ENCODE results near the gene COPS7A. TPM values are rescaled to one million over a fixed set of nuclear protein-coding genes. Genes with fewer than 3 reads are reported as not detected.
A peak's percentile ranks its signal among the peaks of the same experiment; 100 is the strongest.

The COPS7A gene
- total and polyA plus RNA-seq, 2 donors: 28.0 to 39.8 TPM

GRCh38 chr12:6770600-6770999 lies 46.8 kb downstream of the COPS7A start:
- Histone ChIP-seq H3K4me1 (ENCODE audit: control insufficient read depth in 2 of 2, insufficient read depth in 2 of 2, low read length in 2 of 2) (peaks cover 33 to 80% of the 10 kb centered on the region in 2 donors), H3K27me3 (ENCODE audit: control insufficient read depth in 2 of 2, insufficient read depth in 1 of 2, low read length in 1 of 2) (peaks cover 24 to 94% of the 10 kb centered on the region in 2 donors), H3K27ac (ENCODE audit: low read depth in 1 of 2, low read length in 1 of 2) (no peak overlapping the region), H3K9me3 (ENCODE audit: control insufficient read depth in 2 of 2, insufficient read depth in 1 of 2, low read length in 1 of 2) (peaks cover 0 to 3% of the 10 kb centered on the region in 2 donors), H3K36me3 (ENCODE audit: control insufficient read depth in 2 of 2, insufficient read depth in 2 of 2, low read length in 1 of 2) (no peaks in the 10 kb centered on the region), H3K4me3 (ENCODE audit: low read length in 2 of 2) (no peak overlapping the region)
- WGBS: 97% methylated on average over 10 of the region's 10 CpGs
- no peak for DNase-seq (ENCODE audit: low read depth in 6 of 9, low spot score in 9 of 9)

- H3K36me3 ChIP-seq (ENCODE audit: control insufficient read depth in 2 of 2, insufficient read depth in 2 of 2, low read length in 1 of 2): no peaks in the 10 kb centered on the region
- peaks cover 0 to 3% of the 10 kb centered on the region in 2 donors for H3K9me3 ChIP-seq (ENCODE audit: control insufficient read depth in 2 of 2, insufficient read depth in 1 of 2, low read length in 1 of 2)
- no peak overlapping the region for H3K27ac ChIP-seq (ENCODE audit: low read depth in 1 of 2, low read length in 1 of 2)
- H3K4me3 ChIP-seq (ENCODE audit: low read length in 2 of 2): no peak overlapping the region
- H3K4me1 ChIP-seq (ENCODE audit: control insufficient read depth in 2 of 2, insufficient read depth in 2 of 2, low read length in 2 of 2): peaks cover 30 to 78% of the 10 kb centered on the region in 2 donors
- WGBS: 91% methylated on average over 4 of the region's 4 CpGs
- no peak for DNase-seq (ENCODE audit: low read depth in 6 of 9, low spot score in 9 of 9)
- H3K27me3 ChIP-seq (ENCODE audit: control insufficient read depth in 2 of 2, insufficient read depth in 1 of 2, low read length in 1 of 2): peaks cover 20 to 94% of the 10 kb centered on the region in 2 donors
Observed at GRCh38 chr12:6771091-6771495, 47.2 kb downstream of the COPS7A start.

DNA sequence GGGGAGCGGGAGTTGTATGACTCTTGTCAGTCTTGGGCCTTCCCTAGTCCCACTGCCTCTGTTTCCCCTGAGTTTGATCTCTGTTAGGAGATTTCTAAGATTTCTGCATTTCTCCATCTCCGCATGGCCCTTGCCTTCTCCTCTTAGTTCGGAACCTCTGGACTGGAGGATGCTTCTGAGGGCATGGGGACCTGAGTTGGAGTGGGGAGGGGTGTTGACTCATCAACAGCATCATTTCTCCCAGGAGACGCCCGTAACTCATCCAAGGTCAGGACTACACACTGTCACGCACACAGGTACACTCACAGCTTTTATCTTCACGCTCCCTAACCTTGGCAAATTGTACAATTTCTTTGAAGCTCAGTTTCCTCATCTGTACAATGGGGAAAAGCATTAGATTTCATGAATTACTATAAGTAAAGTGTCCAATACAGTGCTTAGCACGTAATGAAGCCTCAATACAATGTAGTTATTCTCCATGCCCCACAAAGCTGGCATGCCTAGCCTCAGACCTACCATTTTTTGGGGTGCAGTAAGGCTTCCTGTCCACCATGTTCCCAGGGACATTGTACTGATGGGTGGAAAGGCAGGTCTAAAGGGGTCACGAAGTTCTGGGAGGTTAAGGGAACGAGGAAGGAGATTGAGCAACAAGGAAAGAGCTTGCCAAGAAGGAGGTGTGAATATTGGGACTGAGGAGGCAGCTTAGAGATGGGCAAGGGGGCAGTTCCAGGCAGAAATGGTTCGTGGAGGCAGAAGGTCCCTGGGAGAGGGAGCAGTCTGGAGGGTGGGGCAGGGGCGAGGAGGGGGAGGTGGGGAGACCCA lies 47.9 kb downstream of the COPS7A start:
- Histone ChIP-seq H3K27me3 (ENCODE audit: control insufficient read depth in 2 of 2, insufficient read depth in 1 of 2, low read length in 1 of 2) (peaks cover 20 to 98% of the 10 kb centered on the region in 2 donors), H3K36me3 (ENCODE audit: control insufficient read depth in 2 of 2, insufficient read depth in 2 of 2, low read length in 1 of 2) (no peaks in the 10 kb centered on the region), H3K27ac (ENCODE audit: low read depth in 1 of 2, low read length in 1 of 2) (no peak overlapping the region), H3K4me3 (ENCODE audit: low read length in 2 of 2) (no peak overlapping the region), H3K4me1 (ENCODE audit: control insufficient read depth in 2 of 2, insufficient read depth in 2 of 2, low read length in 2 of 2) (peaks cover 30 to 78% of the 10 kb centered on the region in 2 donors), H3K9me3 (ENCODE audit: control insufficient read depth in 2 of 2, insufficient read depth in 1 of 2, low read length in 1 of 2) (peaks cover 0 to 3% of the 10 kb centered on the region in 2 donors)
- 80% methylated on average over 12 of the region's 12 CpGs for WGBS
- no peak for DNase-seq (ENCODE audit: low read depth in 6 of 9, low spot score in 9 of 9)

DNA sequence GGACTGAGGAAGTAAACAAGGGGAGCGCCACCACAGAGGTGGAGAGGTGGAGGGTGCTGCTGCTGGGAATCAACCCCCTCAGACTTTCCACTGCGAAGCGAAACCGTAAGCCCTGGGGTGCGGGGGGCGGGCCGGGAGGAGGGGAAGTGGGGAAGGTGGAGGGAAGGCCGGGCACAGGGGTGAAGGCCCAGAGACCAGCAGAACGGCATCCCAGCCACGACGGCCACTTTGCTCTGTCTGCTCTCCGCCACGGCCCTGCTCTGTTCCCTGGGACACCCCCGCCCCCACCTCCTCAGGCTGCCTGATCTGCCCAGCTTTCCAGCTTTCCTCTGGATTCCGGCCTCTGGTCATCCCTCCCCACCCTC lies 48.5 kb downstream of the COPS7A start, which contains the start of gene LAG3:
TSS of gene LAG3 (plus strand) at position 190 of the 365 bp plus-strand sequence. CDS start 333 bp downstream, outside the sequence.
- H3K4me1 ChIP-seq (ENCODE audit: control insufficient read depth in 2 of 2, insufficient read depth in 2 of 2, low read length in 2 of 2): peaks cover 30 to 78% of the 10 kb centered on the region in 2 donors

DNA sequence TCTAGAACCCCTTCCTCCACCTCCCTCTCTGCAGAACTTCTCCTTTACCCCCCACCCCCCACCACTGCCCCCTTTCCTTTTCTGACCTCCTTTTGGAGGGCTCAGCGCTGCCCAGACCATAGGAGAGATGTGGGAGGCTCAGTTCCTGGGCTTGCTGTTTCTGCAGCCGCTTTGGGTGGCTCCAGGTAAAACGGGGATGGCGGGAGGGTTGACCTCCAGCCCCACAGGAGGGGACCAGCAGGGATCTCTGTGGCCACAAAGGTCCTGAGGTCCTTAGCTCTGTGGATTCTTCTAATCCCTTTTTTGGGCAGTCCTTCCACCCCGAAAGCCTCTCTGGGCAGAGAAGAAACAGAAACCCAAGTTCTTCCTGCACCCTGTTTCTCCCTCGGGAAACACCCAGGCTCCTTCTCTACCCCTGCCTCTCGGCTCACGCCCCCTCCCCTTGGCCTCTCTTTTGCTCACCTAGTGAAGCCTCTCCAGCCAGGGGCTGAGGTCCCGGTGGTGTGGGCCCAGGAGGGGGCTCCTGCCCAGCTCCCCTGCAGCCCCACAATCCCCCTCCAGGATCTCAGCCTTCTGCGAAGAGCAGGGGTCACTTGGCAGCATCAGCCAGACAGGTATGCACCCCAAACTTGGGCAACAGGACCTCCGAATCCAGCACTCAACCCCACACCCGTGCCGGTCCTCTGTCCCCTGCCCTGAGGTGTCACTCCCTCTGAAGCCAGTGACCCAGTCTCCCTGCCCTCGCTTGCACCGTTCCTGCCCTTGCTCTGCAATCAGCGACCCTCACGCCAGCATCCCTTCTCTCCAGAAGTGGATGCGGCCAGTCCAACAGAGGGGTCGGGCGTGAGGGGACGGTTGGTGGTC lies 49.1 kb downstream of the COPS7A start:
- H3K27me3 ChIP-seq (ENCODE audit: control insufficient read depth in 2 of 2, insufficient read depth in 1 of 2, low read length in 1 of 2): peaks cover 17 to 99% of the 10 kb centered on the region in 2 donors
- DNase-seq (ENCODE audit: low read depth in 6 of 9, low spot score in 9 of 9): no peak
- H3K4me1 ChIP-seq (ENCODE audit: control insufficient read depth in 2 of 2, insufficient read depth in 2 of 2, low read length in 2 of 2): peaks cover 30 to 79% of the 10 kb centered on the region in 2 donors
- 84% methylated on average over 21 of the region's 21 CpGs for WGBS
- H3K27ac ChIP-seq (ENCODE audit: low read depth in 1 of 2, low read length in 1 of 2): no peak overlapping the region
- no peak overlapping the region for H3K4me3 ChIP-seq (ENCODE audit: low read length in 2 of 2)
- no peaks in the 10 kb centered on the region for H3K36me3 ChIP-seq (ENCODE audit: control insufficient read depth in 2 of 2, insufficient read depth in 2 of 2, low read length in 1 of 2)
- H3K9me3 ChIP-seq (ENCODE audit: control insufficient read depth in 2 of 2, insufficient read depth in 1 of 2, low read length in 1 of 2): peaks cover 0 to 2% of the 10 kb centered on the region in 2 donors

More for the DNA sequence above, 48.5 kb downstream of the COPS7A start, which contains the start of gene LAG3:
- WGBS: 22% methylated on average over 15 of the region's 15 CpGs
- no peak for DNase-seq (ENCODE audit: low read depth in 6 of 9, low spot score in 9 of 9)
- Histone ChIP-seq H3K27me3 (ENCODE audit: control insufficient read depth in 2 of 2, insufficient read depth in 1 of 2, low read length in 1 of 2) (peaks cover 20 to 99% of the 10 kb centered on the region in 2 donors), H3K9me3 (ENCODE audit: control insufficient read depth in 2 of 2, insufficient read depth in 1 of 2, low read length in 1 of 2) (peaks cover 0 to 3% of the 10 kb centered on the region in 2 donors), H3K4me3 (ENCODE audit: low read length in 2 of 2) (peak within 1 kb of the TSS in 1 of 2 donors; percentile 1), H3K36me3 (ENCODE audit: control insufficient read depth in 2 of 2, insufficient read depth in 2 of 2, low read length in 1 of 2) (no peaks in the 10 kb centered on the region), H3K27ac (ENCODE audit: low read depth in 1 of 2, low read length in 1 of 2) (no peak within 1 kb of the TSS)

DNA sequence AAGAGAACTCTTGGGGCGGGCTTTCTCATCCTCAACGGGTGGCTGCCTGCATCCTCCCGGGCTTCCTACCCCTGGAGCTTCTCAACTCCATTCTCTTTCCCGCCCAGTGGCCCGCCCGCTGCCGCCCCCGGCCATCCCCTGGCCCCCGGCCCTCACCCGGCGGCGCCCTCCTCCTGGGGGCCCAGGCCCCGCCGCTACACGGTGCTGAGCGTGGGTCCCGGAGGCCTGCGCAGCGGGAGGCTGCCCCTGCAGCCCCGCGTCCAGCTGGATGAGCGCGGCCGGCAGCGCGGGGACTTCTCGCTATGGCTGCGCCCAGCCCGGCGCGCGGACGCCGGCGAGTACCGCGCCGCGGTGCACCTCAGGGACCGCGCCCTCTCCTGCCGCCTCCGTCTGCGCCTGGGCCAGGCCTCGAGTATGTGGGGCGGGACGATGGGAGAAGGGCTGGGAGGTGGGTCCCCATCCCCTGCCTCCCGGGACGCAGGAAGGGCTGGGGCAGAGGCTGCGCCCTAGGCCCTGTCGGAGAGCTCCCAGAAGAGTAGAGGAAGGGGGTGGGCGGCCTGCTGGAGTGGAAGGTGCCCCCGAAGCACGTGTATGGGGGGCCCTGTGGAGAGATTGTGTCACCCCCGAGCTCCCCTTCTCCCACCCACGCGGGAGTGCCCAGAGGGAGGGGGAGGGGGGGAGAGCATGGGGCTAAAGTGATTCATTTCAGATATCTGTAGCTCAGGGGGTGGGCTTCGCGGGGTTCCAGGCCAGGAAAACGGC lies 49.9 kb downstream of the COPS7A start:
- Histone ChIP-seq H3K27me3 (ENCODE audit: control insufficient read depth in 2 of 2, insufficient read depth in 1 of 2, low read length in 1 of 2) (peaks cover 17 to 94% of the 10 kb centered on the region in 2 donors), H3K27ac (ENCODE audit: low read depth in 1 of 2, low read length in 1 of 2) (no peak overlapping the region)

GRCh38 chr12:6774499-6775062 lies 50.7 kb downstream of the COPS7A start:
- no peak overlapping the region for H3K4me3 ChIP-seq (ENCODE audit: low read length in 2 of 2)
- no peak overlapping the region for H3K27ac ChIP-seq (ENCODE audit: low read depth in 1 of 2, low read length in 1 of 2)
- peaks cover 17 to 86% of the 10 kb centered on the region in 2 donors for H3K27me3 ChIP-seq (ENCODE audit: control insufficient read depth in 2 of 2, insufficient read depth in 1 of 2, low read length in 1 of 2)
- peaks cover 43 to 82% of the 10 kb centered on the region in 2 donors for H3K4me1 ChIP-seq (ENCODE audit: control insufficient read depth in 2 of 2, insufficient read depth in 2 of 2, low read length in 2 of 2)
- no peaks in the 10 kb centered on the region for H3K36me3 ChIP-seq (ENCODE audit: control insufficient read depth in 2 of 2, insufficient read depth in 2 of 2, low read length in 1 of 2)
- H3K9me3 ChIP-seq (ENCODE audit: control insufficient read depth in 2 of 2, insufficient read depth in 1 of 2, low read length in 1 of 2): no peaks in the 10 kb centered on the region
- WGBS: 69% methylated on average over 15 of the region's 15 CpGs
- DNase-seq (ENCODE audit: low read depth in 6 of 9, low spot score in 9 of 9): peak in 1 of 9 donors; percentile 45

More for the DNA sequence above, 49.9 kb downstream of the COPS7A start:
- Histone ChIP-seq H3K9me3 (ENCODE audit: control insufficient read depth in 2 of 2, insufficient read depth in 1 of 2, low read length in 1 of 2) (no peaks in the 10 kb centered on the region), H3K36me3 (ENCODE audit: control insufficient read depth in 2 of 2, insufficient read depth in 2 of 2, low read length in 1 of 2) (no peaks in the 10 kb centered on the region), H3K4me3 (ENCODE audit: low read length in 2 of 2) (peak overlapping the region in 1 of 2 donors; percentile 16), H3K4me1 (ENCODE audit: control insufficient read depth in 2 of 2, insufficient read depth in 2 of 2, low read length in 2 of 2) (peaks cover 36 to 79% of the 10 kb centered on the region in 2 donors)
- DNase-seq (ENCODE audit: low read depth in 6 of 9, low spot score in 9 of 9): no peak
- 21% methylated on average over 60 of the region's 60 CpGs for WGBS
